ENCODE results near the gene PLPP3.

DNA sequence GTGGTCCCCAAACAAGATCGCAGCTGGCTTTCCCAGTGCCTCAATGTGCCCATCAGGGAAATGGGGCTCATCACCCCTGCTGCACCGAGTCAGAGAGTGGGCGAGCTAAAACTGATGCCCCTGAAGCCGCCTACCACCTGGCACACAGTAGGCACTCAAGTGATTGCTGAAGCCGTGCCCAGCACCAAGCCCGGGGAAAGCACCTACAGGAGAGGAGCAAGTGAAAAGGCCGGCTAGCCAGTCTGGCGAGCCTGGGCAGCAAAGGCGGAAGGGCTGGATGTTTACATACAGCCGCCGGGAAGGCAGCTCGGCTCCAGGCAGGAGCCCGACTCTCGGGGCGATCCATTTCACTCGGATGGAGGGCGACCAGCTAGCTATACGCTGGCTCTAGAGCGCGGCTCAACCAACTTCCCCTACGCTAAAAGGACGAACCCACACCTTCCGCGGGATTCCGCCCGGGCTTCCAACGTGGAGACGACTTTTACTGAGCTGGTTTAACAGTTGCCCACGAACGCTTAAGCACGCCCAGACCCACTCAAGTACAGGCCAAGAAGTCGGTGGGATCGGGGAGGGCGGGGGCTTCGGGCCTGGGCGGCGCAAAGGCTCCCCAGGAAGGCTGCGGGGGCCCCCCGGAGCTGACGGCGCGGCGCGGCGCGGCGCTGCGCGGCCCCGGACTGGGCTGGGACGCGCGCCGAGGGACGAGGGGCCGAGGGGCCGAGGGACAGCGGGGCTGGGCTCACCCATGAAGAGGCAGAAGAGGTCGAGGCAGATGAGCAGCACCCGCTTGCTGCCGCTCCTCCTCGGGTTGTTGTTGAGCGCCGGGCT is 1.0 kb downstream of the PLPP3 start:
- TF ChIP-seq, protein P1, sequence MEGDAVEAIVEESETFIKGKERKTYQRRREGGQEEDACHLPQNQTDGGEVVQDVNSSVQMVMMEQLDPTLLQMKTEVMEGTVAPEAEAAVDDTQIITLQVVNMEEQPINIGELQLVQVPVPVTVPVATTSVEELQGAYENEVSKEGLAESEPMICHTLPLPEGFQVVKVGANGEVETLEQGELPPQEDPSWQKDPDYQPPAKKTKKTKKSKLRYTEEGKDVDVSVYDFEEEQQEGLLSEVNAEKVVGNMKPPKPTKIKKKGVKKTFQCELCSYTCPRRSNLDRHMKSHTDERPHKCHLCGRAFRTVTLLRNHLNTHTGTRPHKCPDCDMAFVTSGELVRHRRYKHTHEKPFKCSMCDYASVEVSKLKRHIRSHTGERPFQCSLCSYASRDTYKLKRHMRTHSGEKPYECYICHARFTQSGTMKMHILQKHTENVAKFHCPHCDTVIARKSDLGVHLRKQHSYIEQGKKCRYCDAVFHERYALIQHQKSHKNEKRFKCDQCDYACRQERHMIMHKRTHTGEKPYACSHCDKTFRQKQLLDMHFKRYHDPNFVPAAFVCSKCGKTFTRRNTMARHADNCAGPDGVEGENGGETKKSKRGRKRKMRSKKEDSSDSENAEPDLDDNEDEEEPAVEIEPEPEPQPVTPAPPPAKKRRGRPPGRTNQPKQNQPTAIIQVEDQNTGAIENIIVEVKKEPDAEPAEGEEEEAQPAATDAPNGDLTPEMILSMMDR (IDR thresholded peaks at IDR 0.05): no peak
- TF ChIP-seq POLR2A (IDR thresholded peaks at IDR 0.05): no peak

Data from lower leg skin (tissue), 3 donors.